22Rv1 (cell line): ENCODE results near the gene FYB1.

Experiments
- H3K27ac ChIP-seq: fragments of 450-650 bp; 2 replicates; pipeline ENCODE4 v1.5.1; 2017
- ZFX ChIP-seq: fragments of 450-650 bp; IDR thresholded peaks from 2 replicates; pipeline ENCODE4 v1.6.1; 2017; ENCODE audit warnings: antibody characterized with exemption, borderline replicate concordance
- TF ChIP-seq, protein P1 (sequence below): fragments of 450-650 bp; IDR thresholded peaks from 2 replicates; pipeline ENCODE4 v1.5.1; 2017; ENCODE audit warnings: mild to moderate bottlenecking

The FYB1 gene

DNA sequence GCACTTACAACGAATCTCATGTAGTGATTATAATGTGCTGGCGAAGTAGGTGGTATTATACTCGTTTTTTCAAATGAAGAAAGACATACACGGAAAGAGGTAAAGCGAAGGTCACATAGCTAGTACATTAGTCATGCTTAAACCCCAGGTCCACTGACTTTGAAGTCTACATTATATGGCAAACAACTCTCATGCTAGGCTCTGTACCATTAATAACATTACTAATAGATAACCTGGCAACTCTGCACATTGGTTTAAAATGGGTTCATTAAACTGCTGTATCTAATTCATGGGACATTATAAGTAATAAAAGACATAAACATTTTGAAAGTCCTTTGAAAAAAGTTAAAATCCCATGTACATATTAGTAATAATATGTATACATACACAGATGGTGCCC lies 21.2 kb downstream of the FYB1 start:
- no peak overlapping the region for H3K27ac ChIP-seq
- TF ChIP-seq, protein P1, sequence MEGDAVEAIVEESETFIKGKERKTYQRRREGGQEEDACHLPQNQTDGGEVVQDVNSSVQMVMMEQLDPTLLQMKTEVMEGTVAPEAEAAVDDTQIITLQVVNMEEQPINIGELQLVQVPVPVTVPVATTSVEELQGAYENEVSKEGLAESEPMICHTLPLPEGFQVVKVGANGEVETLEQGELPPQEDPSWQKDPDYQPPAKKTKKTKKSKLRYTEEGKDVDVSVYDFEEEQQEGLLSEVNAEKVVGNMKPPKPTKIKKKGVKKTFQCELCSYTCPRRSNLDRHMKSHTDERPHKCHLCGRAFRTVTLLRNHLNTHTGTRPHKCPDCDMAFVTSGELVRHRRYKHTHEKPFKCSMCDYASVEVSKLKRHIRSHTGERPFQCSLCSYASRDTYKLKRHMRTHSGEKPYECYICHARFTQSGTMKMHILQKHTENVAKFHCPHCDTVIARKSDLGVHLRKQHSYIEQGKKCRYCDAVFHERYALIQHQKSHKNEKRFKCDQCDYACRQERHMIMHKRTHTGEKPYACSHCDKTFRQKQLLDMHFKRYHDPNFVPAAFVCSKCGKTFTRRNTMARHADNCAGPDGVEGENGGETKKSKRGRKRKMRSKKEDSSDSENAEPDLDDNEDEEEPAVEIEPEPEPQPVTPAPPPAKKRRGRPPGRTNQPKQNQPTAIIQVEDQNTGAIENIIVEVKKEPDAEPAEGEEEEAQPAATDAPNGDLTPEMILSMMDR, result no peak
- no peak for TF ChIP-seq ZFX

DNA sequence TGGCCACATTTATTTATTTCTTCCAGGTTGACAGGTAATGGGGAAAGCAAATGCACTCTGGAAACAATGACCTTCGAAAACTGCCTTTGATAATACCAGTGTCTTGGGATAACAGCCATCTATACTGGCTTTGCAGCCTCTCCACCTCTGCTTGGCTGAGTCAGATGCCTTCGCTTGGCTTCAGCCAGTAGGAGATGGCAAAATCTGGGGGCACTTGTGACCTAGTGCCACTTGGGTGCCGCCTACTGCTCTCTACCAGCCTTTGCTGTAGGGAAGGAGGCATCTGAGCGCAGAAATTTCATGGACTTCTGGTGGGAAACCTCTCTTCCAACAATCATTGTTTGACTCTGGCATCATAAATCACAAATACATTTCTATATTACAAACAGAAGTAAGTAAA lies 21.8 kb downstream of the FYB1 start:
- H3K27ac ChIP-seq, result no peak overlapping the region
- TF ChIP-seq, protein P1, result no peak
- no peak for TF ChIP-seq ZFX

DNA sequence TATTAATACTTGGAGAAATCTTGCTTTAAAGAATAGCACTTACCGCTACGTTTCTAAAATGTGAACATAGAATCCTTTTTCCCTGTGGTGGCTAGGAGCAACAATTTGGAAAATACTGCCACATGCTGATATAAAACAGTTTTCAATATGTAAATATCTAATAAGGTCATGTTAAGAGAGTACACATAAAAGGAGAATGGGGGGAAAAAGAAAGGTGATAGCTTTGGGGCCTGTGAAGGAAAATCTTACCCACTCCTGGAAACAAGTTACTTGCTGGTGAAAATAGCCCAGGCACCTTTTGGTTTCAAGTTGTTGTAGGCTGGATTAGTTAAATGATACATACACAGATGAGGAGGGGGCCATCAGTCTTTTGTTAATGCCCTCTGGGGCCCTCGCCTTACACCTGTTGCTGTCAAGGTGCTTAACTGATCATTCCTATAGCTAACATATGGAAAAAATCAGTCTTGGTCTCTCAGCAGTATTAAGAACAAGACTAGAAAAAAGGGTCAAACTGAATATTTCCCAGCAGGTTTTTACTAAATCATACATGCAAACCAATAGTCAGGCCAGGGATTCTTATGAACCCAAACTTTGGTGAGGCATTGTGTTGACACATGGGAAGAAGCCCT lies 24.1 kb downstream of the FYB1 start:
- H3K27ac ChIP-seq, result no peak overlapping the region
- TF ChIP-seq ZFX, result no peak
- TF ChIP-seq, protein P1, result no peak

DNA sequence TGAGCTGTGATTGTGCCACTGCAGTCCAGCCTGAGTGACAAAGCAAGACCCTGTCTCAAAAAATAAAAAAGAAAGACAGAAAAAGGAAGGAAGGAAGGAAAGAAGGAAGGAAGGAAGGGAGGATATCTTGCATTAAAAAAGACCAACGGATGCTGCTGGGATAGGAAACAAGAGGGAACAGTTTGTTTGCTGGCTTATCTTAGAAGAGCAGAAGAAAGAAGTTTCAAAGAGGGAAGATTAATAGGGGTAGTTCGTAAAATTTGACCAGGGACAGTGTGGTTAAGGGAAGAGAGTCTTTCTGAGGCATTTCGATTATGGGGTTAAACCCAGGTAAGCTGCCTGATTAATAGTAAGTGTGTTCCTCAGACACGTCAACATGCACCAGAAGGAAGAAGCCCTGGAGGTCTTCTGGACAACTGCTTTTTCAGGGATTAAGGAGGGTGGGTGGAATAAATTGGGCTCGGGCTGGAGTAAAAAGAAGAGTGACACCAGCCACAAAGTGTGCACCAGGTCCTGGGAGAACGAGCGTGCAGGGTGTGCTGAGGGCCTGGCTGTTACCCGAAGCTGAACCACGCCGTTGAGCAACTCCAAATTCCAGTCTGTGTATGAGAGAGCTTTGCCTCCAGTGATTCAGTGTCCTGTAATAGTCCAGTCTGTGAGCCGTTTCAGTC lies 24.8 kb downstream of the FYB1 start:
- no peak overlapping the region for H3K27ac ChIP-seq
- TF ChIP-seq, protein P1, result no peak
- TF ChIP-seq ZFX, result no peak

DNA sequence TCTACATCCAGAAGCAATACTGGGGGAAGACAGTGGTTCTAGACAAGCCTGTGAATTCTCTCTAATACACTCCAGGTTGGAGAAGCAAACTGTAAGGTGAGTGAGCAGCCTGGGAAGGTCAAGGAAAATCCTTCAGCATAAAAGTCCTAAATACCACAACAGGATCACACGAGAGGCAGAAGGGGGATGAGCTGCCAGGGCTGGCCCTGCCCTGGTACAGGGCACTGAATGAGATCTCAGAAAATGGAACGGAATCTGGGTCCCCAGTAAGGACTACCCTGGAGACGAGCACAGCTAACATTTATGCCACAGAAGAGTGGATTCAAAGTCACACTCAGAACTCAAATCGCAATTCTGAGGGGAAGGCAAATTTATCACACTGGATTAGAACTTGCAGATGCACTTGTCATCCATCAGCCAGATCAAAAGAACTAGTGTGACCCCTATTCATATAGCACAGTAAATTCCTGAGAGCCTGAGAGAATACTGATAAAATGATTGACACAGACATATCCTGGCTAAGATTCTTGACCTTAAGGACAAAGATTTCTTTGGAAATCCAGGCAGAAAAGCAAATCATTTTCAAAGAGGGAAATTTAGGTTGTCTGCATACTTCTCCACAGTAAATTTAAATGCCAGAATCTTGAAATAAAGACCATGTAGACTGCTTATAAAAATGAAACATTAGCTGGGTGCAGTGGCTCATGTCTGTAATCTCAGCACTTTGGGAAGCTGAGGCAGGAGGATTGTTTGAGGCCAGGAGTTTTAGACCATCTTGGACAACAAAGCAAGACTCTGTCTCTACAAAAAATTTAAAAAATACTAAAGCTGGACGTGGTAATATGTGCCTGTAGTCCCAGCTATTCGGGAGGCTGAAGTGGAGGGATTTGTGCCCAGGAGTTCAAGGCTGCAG lies 25.6 kb downstream of the FYB1 start:
- H3K27ac ChIP-seq, result no peak overlapping the region
- TF ChIP-seq, protein P1, result no peak
- no peak for TF ChIP-seq ZFX

DNA sequence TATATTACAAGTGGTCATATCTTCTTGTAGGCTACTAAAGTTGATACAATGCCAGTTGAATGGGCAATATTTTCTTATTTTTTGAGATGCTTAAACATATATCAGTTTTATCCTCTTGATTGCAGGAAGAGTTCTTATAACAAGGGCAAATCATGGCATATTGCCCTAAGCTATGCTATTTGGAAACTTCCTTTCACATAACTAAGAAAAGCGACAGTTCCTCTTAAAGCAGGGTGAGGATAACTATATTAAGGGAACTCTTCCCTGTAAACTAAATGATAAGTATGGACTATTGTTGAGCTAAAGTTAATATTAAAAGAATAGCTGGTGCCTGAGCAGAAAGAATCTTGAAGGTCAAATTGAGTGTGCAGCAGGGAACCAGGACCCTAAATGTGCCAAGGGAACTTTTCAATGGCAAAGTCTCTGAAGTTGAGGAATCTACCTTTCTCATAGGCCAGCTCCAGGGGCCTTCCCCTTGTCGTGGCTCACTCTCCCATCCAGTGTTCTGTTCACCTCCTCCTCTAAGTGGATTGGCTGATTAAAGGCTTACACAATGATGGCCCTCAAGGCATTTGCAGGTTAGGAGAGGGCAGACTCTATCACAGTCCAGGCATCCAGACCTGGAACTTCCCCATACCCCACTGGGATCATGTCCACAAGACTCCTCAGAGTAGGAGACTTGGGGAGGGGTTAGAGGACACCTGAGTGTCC lies 26.8 kb downstream of the FYB1 start:
- TF ChIP-seq ZFX, result no peak
- TF ChIP-seq, protein P1, result no peak
- no peak overlapping the region for H3K27ac ChIP-seq
